GM23338 (cell line): ENCODE results near the gene C3orf70. TPM values are rescaled to one million over a fixed set of nuclear protein-coding genes. Genes with fewer than 3 reads are reported as not detected.

Experiments
- ATAC-seq: fragments of 200-7000 bp; cut with Tn5 transposase; 3 replicates; pipeline ENCODE4 v1.9.1; 2020
- DNase-seq: peaks from one replicate; pipeline ENCODE4 v3.0.0-alpha.2; 2015; ENCODE audit warnings: low spot score
- H2AFZ ChIP-seq: fragments of 200-600 bp; sonication (generic); 2 replicates; pipeline ENCODE4 v1.8.0; 2016; ENCODE audit warnings: antibody characterized with exemption, mild to moderate bottlenecking, moderate library complexity
- H3F3A ChIP-seq: fragments of 200-600 bp; sonication (generic); replicated peaks from 2 replicates; pipeline ENCODE4 v1.8.0; 2017; ENCODE audit warnings: antibody characterized with exemption, mixed run types, low read depth
- H3K27ac ChIP-seq: fragments of 200-600 bp; sonication (generic); 2 replicates; pipeline ENCODE4 v1.6.1; 2016; ENCODE audit warnings: low read depth
- H3K27me3 ChIP-seq: fragments of 200-600 bp; sonication (generic); 2 replicates; pipeline ENCODE4 v1.8.0; 2016; ENCODE audit warnings: mild to moderate bottlenecking, mixed run types, moderate library complexity; ENCODE audit not compliant: insufficient read depth
- H3K36me3 ChIP-seq: fragments of 200-600 bp; sonication (generic); 2 replicates; pipeline ENCODE4 v1.8.0; 2016; ENCODE audit warnings: mild to moderate bottlenecking; ENCODE audit not compliant: insufficient read depth
- H3K4me1 ChIP-seq: fragments of 200-600 bp; sonication (generic); 2 replicates; pipeline ENCODE4 v1.8.0; 2016; ENCODE audit warnings: mild to moderate bottlenecking, moderate library complexity; ENCODE audit not compliant: insufficient read depth
- H3K4me2 ChIP-seq: fragments of 200-600 bp; sonication (generic); 2 replicates; pipeline ENCODE4 v1.7.1; 2017; ENCODE audit warnings: mixed run types
- H3K4me3 ChIP-seq: fragments of 200-600 bp; sonication (generic); 2 replicates; pipeline ENCODE4 v1.6.1; 2016; ENCODE audit warnings: mixed run types
- H3K79me2 ChIP-seq: fragments of 200-600 bp; sonication (generic); replicated peaks from 2 replicates; pipeline ENCODE4 v1.8.0; 2017; ENCODE audit warnings: mild to moderate bottlenecking; ENCODE audit not compliant: insufficient read depth
- H3K9me2 ChIP-seq: fragments of 200-600 bp; sonication (generic); 2 replicates; pipeline ENCODE4 v1.8.0; 2017; ENCODE audit not compliant: insufficient read depth
- H4K20me1 ChIP-seq: fragments of 200-600 bp; sonication (generic); replicated peaks from 2 replicates; pipeline ENCODE4 v1.8.0; 2017; ENCODE audit warnings: mild to moderate bottlenecking; ENCODE audit not compliant: insufficient read depth
- H3K27ac Mint-ChIP-seq: 2 replicates; pipeline ENCODE4 v1.8.0; 2020; ENCODE audit warnings: inconsistent platforms, mild to moderate bottlenecking, moderate library complexity, mixed read lengths
- H3K27me3 Mint-ChIP-seq: 3 replicates; pipeline ENCODE4 v1.8.0; 2022; ENCODE audit warnings: low read depth, mild to moderate bottlenecking, moderate library complexity, mixed read lengths, inconsistent platforms; ENCODE audit not compliant: insufficient read depth, poor library complexity
- H3K36me3 Mint-ChIP-seq: 3 replicates; pipeline ENCODE4 v1.8.0; 2021; ENCODE audit warnings: low read depth, mild to moderate bottlenecking, inconsistent platforms, moderate library complexity, mixed read lengths
- H3K4me1 Mint-ChIP-seq: 3 replicates; pipeline ENCODE4 v1.8.0; 2020; ENCODE audit warnings: mild to moderate bottlenecking, inconsistent platforms, mixed read lengths
- H3K4me3 Mint-ChIP-seq: 3 replicates; pipeline ENCODE4 v1.8.0; 2021; ENCODE audit warnings: moderate library complexity, mild to moderate bottlenecking, inconsistent platforms, mixed read lengths
- H3K9me3 Mint-ChIP-seq: 3 replicates; pipeline ENCODE4 v1.8.0; 2020; ENCODE audit warnings: moderate library complexity, mild to moderate bottlenecking, inconsistent platforms, mixed read lengths
- CREB1 ChIP-seq: fragments of 250-450 bp; sonication (Bioruptor Pico); IDR thresholded peaks from 2 replicates; pipeline ENCODE4 v1.5.0; 2020; ENCODE audit warnings: low read depth, mild to moderate bottlenecking, moderate library complexity
- CTCF ChIP-seq, 2 experiments: fragments of 200-600 bp in 1 of 2; sonication (generic) in 1 of 2; conservative IDR thresholded peaks; 2 replicates each; pipeline versions ENCODE4 v1.5.1 to v1.6.1; 2016 to 2017; ENCODE audit warnings: antibody characterized with exemption in 2 of 2, low read depth in 2 of 2, mild to moderate bottlenecking in 2 of 2, moderate library complexity in 1 of 2
- ETS1 ChIP-seq: IDR thresholded peaks from 2 replicates; pipeline ENCODE4 v1.6.1; 2016; ENCODE audit warnings: antibody characterized with exemption
- EZH2 ChIP-seq: fragments of 200-600 bp; sonication (generic); IDR thresholded peaks from one replicate; pipeline ENCODE4 v1.8.0; 2017; ENCODE audit warnings: antibody characterized with exemption, mild to moderate bottlenecking, low read depth; ENCODE audit not compliant: unreplicated experiment
- EZH2phosphoT487 ChIP-seq: fragments of 200-600 bp; sonication (generic); IDR thresholded peaks from one replicate; pipeline ENCODE4 v1.8.1; 2018; ENCODE audit warnings: antibody characterized with exemption; ENCODE audit not compliant: unreplicated experiment
- JUNB ChIP-seq: IDR thresholded peaks from one replicate; pipeline ENCODE4 v1.6.1; 2016; ENCODE audit warnings: antibody characterized with exemption; ENCODE audit not compliant: unreplicated experiment
- POLR2AphosphoS5 ChIP-seq: IDR thresholded peaks from 2 replicates; pipeline ENCODE4 v1.6.1; 2016; ENCODE audit warnings: antibody characterized with exemption, low read depth
- STAT1 ChIP-seq: IDR thresholded peaks from one replicate; pipeline ENCODE4 v1.6.1; 2016; ENCODE audit warnings: antibody characterized with exemption; ENCODE audit not compliant: unreplicated experiment
- ZNF114 ChIP-seq: fragments of 250-450 bp; sonication (Bioruptor Pico); IDR thresholded peaks from 2 replicates; pipeline ENCODE4 v1.5.0; 2020; ENCODE audit warnings: mild to moderate bottlenecking, moderate library complexity
- ZNF331 ChIP-seq: fragments of 250-450 bp; sonication (Bioruptor Pico); IDR thresholded peaks from 2 replicates; pipeline ENCODE4 v1.5.0; 2020; ENCODE audit warnings: low read depth, mild to moderate bottlenecking, moderate library complexity
- ZNF462 ChIP-seq: fragments of 250-450 bp; sonication (Bioruptor Pico); IDR thresholded peaks from 2 replicates; pipeline ENCODE4 v1.5.0; 2020; ENCODE audit warnings: mild to moderate bottlenecking, moderate library complexity
- polyA plus RNA-seq: library from polyadenylated mRNA; unstranded; fragments of >200 nt; fragmentation: Nextera tagmentation; extraction: Ambion mirVana; gene quantifications from 2 replicates; pipeline ENCODE4 v1.2.1, GENCODE V29; 2016
- total RNA-seq: library from RNA; depleted of rRNA; stranded (reverse); fragments of >200 nt; shearing (Covaris generic); gene quantifications from 2 replicates; pipeline ENCODE4 v1.2.3, GENCODE V29; 2014

C3orf70 gene
- total and polyA plus RNA-seq, 2 experiments from 2014 or later = 0.45 to 1.5 TPM

- TF ChIP-seq ZNF462 (no peak), CREB1 (CRISPR knock-in tag) (no peak), ZNF114 (CRISPR knock-in tag) (no peak), ETS1 (no peak), STAT1 (no peak), CTCF (conservative IDR thresholded peaks at IDR 0.05; ENCODE audit: low read depth in 2 of 2) (no peak), EZH2phosphoT487 (no peak)
Measured at GRCh38 chr3:185089343-185089742, 63.5 kb downstream of the C3orf70 start (continued).

- Histone ChIP-seq H3K36me3 (no peaks in the 10 kb centered on the region), H2AFZ (no peak overlapping the region), H3K4me2 (no peak overlapping the region), H3K9me2 (no peaks in the 10 kb centered on the region), H3K4me1 (0 out of 2 replicates have a peak, but pooled peaks cover 6% of the 10 kb centered on the region), H3K27me3 (no peaks in the 10 kb centered on the region), H3K27ac (no peak overlapping the region), H3K79me2 (no peaks in the 10 kb centered on the region), H3K4me3 (no peak overlapping the region), H4K20me1 (no peaks in the 10 kb centered on the region), H3F3A (no peaks in the 10 kb centered on the region)
- H3K4me1 Mint-ChIP-seq = peaks cover 11% of the 10 kb centered on the region; the same call in 2 of the 3 replicates
- no peaks in the 10 kb centered on the region for H3K9me3 Mint-ChIP-seq
- DNase-seq = no peak
- no peak overlapping the region for H3K4me3 Mint-ChIP-seq
- ATAC-seq = no peak
- no peaks in the 10 kb centered on the region for H3K36me3 Mint-ChIP-seq
- H3K27ac Mint-ChIP-seq = no peak overlapping the region
- H3K27me3 Mint-ChIP-seq = peaks cover 2% of the 10 kb centered on the region
- TF ChIP-seq JUNB (no peak), EZH2phosphoT487 (no peak), ZNF331 (CRISPR knock-in tag) (no peak), ZNF114 (CRISPR knock-in tag) (no peak), POLR2AphosphoS5 (no peak), CTCF (conservative IDR thresholded peaks at IDR 0.05; ENCODE audit: low read depth in 2 of 2) (no peak), EZH2 (no peak)
Measured at GRCh38 chr3:185087419-185087818, 65.4 kb downstream of the C3orf70 start.
